Common myeloid progenitor, CD34-positive (primary cell): ENCODE measurements around the gene PLCD3.
A peak's percentile ranks its signal among the peaks of the same experiment; 100 is the strongest.
"Not testable (repeated sequence)": the region's sequence is repeated elsewhere in the genome, so short reads cannot be mapped to it uniquely, and the experiment has no call there.

Source experiments
- CTCF ChIA-PET: fragments of 350-600 bp; sonication (Branson Sonifier 250); formaldehyde crosslinking; loops from one replicate; lab custom pipeline; 2021; ENCODE audit warnings: antibody characterized with exemption; lab: Charles Lee
- POLR2A ChIA-PET: fragments of 350-600 bp; sonication (Branson Sonifier 250); formaldehyde crosslinking; loops from one replicate; lab custom pipeline; 2021; ENCODE audit warnings: antibody characterized with exemption; lab: Charles Lee
- DNase-seq, 3 donors: peaks; one replicate each; pipeline versions ENCODE4 v3.0.0 to v3.0.0-alpha.2; 2013
- H3K27ac ChIP-seq, 2 experiments: 1 replicate in 1 of 2; 2 replicates in 1 of 2; pipeline ENCODE4 v1.7.0; 2013; ENCODE audit warnings: inconsistent platforms in 2 of 2, low read length in 2 of 2, mild to moderate bottlenecking in 2 of 2, low read depth in 1 of 2, moderate library complexity in 1 of 2; ENCODE audit not compliant: severe bottlenecking in 2 of 2, insufficient read depth in 1 of 2, poor library complexity in 1 of 2
- H3K27me3 ChIP-seq, 5 experiments: replicated peaks in 2 of 5; 1 replicate in 3 of 5; 2 replicates in 2 of 5; pipeline versions ENCODE4 v1.6.1 to v1.7.0; 2013; ENCODE audit warnings: low read length in 4 of 5, mild to moderate bottlenecking in 2 of 5, moderate library complexity in 2 of 5, inconsistent platforms in 1 of 5; ENCODE audit not compliant: insufficient read depth in 5 of 5, control insufficient read depth in 4 of 5
- H3K36me3 ChIP-seq, 4 experiments: 1 replicate in 2 of 4; 2 replicates in 2 of 4; pipeline versions ENCODE4 v1.6.1 to v1.7.0; 2013; ENCODE audit warnings: low read length in 3 of 4, control low read depth in 1 of 4, mild to moderate bottlenecking in 1 of 4; ENCODE audit not compliant: control insufficient read depth in 4 of 4, insufficient read depth in 4 of 4
- H3K4me1 ChIP-seq, 4 experiments: 1 replicate in 3 of 4; 2 replicates in 1 of 4; pipeline versions ENCODE4 v1.6.1 to v1.7.1; 2013; ENCODE audit warnings: low read length in 3 of 4, mild to moderate bottlenecking in 3 of 4, control low read depth in 1 of 4, inconsistent platforms in 1 of 4, moderate library complexity in 1 of 4; ENCODE audit not compliant: control insufficient read depth in 4 of 4, insufficient read depth in 4 of 4; ENCODE audit errors: control extremely low read depth in 1 of 4
- H3K4me3 ChIP-seq, 7 experiments: 1 replicate in 4 of 7; 2 replicates in 3 of 7; pipeline versions ENCODE4 v1.5.1 to v1.7.0; 2013; ENCODE audit warnings: mild to moderate bottlenecking in 7 of 7, low read length in 6 of 7, moderate library complexity in 6 of 7, inconsistent platforms in 2 of 7, low read depth in 2 of 7, control low read depth in 1 of 7; ENCODE audit not compliant: insufficient read depth in 4 of 7, control insufficient read depth in 1 of 7; ENCODE audit errors: extremely low read depth in 1 of 7
- H3K9me3 ChIP-seq, 5 experiments: 1 replicate in 4 of 5; 2 replicates in 1 of 5; pipeline versions ENCODE4 v1.6.1 to v1.7.1; 2013; ENCODE audit warnings: low read length in 4 of 5, mild to moderate bottlenecking in 2 of 5, inconsistent platforms in 1 of 5, low read depth in 1 of 5, moderate library complexity in 1 of 5; ENCODE audit not compliant: control insufficient read depth in 4 of 5, insufficient read depth in 2 of 5; ENCODE audit errors: control extremely low read depth in 1 of 5
- WGBS: methylation state at CpG from one replicate; pipeline ENCODE4 v1.1.5; 2013; ENCODE audit not compliant: insufficient coverage; 5-methylcytosine and 5-hydroxymethylcytosine counted together

Gene PLCD3

GRCh38 chr17:45125509-45125908, 6.8 kb downstream of the PLCD3 start:
- H3K27ac ChIP-seq, result no peak overlapping the region
- H3K36me3 ChIP-seq, result no peaks in the 10 kb centered on the region
- H3K4me3 ChIP-seq, result no peak overlapping the region
- H3K9me3 ChIP-seq, result no peaks in the 10 kb centered on the region
- peaks cover 0 to 16% (median 5%) of the 10 kb centered on the region in 5 experiments for H3K27me3 ChIP-seq
- WGBS, result 100% methylated on average over 4 of the region's 8 CpGs
- H3K4me1 ChIP-seq, result peaks cover 0 to 12% (median 7%) of the 10 kb centered on the region in 4 experiments
- ChIA-PET CTCF (no interaction called here), POLR2A (interaction anchor here (0.6 kb wide), 1 partner anchor 78 kb away, joined by 3 read pairs; no protein-coding TSS in a partner anchor)
- no peak for DNase-seq

- H3K4me3 ChIP-seq, DNase-seq, H3K36me3 ChIP-seq, CTCF ChIA-PET, H3K9me3 ChIP-seq: not testable (repeated sequence)
- WGBS, result 90% methylated on average over 4 of the region's 5 CpGs
- H3K27ac ChIP-seq, result peak overlapping the region in 1 of 2 experiments; percentile 7
- peaks cover 0 to 23% (median 7%) of the 10 kb centered on the region in 5 experiments for H3K27me3 ChIP-seq
- H3K4me1 ChIP-seq, result peaks cover 0 to 12% (median 7%) of the 10 kb centered on the region in 4 experiments
- POLR2A ChIA-PET, result interaction anchor here (0.5 kb wide), 1 partner anchor 1034 kb away, joined by 4 read pairs; no protein-coding TSS in a partner anchor
Observed at GRCh38 chr17:45124797-45125122, 7.6 kb downstream of the PLCD3 start.

- Histone ChIP-seq H3K9me3 (no peaks in the 10 kb centered on the region), H3K4me3 (no peak overlapping the region), H3K27me3 (peaks cover 0 to 29% (median 7%) of the 10 kb centered on the region in 5 experiments), H3K4me1 (peaks cover 0 to 12% (median 7%) of the 10 kb centered on the region in 4 experiments), H3K27ac (peak overlapping the region in 1 of 2 experiments; percentile 7), H3K36me3 (no peaks in the 10 kb centered on the region)
- 91% methylated on average over 7 of the region's 15 CpGs for WGBS
- DNase-seq, result peak; percentile 61 to 91 (median 86)
- CTCF ChIA-PET, result interaction anchor here (1.0 to 1.3 kb wide), 2 partner anchors 15 to 25 kb away, joined by 3 read pairs; no protein-coding TSS in a partner anchor
- POLR2A ChIA-PET, result interaction anchor here (0.5 kb wide), 1 partner anchor 1034 kb away, joined by 4 read pairs; no protein-coding TSS in a partner anchor
Observed at GRCh38 chr17:45123930-45124796, 8.2 kb downstream of the PLCD3 start.

GRCh38 chr17:45123076-45123770, 9.1 kb downstream of the PLCD3 start:
- ChIA-PET CTCF (interaction anchor here (1.0 to 1.3 kb wide), 2 partner anchors 14 to 24 kb away, joined by 3 read pairs; no protein-coding TSS in a partner anchor), POLR2A (no interaction called here)
- Histone ChIP-seq H3K27me3 (peaks cover 0 to 30% (median 7%) of the 10 kb centered on the region in 5 experiments), H3K9me3 (no peaks in the 10 kb centered on the region), H3K27ac (no peak overlapping the region), H3K4me1 (peaks cover 0 to 12% (median 7%) of the 10 kb centered on the region in 4 experiments), H3K36me3 (no peaks in the 10 kb centered on the region), H3K4me3 (no peak overlapping the region)
- 97% methylated on average over 5 of the region's 6 CpGs for WGBS
- DNase-seq, result no peak

- Histone ChIP-seq H3K4me3 (peak overlapping the region in 1 of 7 experiments; percentile 11), H3K4me1 (peaks cover 0 to 12% (median 7%) of the 10 kb centered on the region in 4 experiments), H3K27ac (no peak overlapping the region), H3K27me3 (peaks cover 0 to 30% (median 7%) of the 10 kb centered on the region in 5 experiments), H3K36me3 (no peaks in the 10 kb centered on the region), H3K9me3 (no peaks in the 10 kb centered on the region)
- POLR2A ChIA-PET, result no interaction called here
- CTCF ChIA-PET, result interaction anchor here (1.5 kb wide), 1 partner anchor 14 kb away, joined by 4 read pairs; no protein-coding TSS in a partner anchor
- DNase-seq, result peak in 1 of 3 donors; percentile 27
- WGBS, result 29% methylated on average over 42 of the region's 45 CpGs
Observed at GRCh38 chr17:45121055-45121454, 11.3 kb downstream of the PLCD3 start.

GRCh38 chr17:45120558-45120957, 11.8 kb downstream of the PLCD3 start:
- Histone ChIP-seq H3K9me3 (no peaks in the 10 kb centered on the region), H3K27ac (no peak overlapping the region), H3K4me1 (peaks cover 0 to 12% (median 7%) of the 10 kb centered on the region in 4 experiments), H3K4me3 (peak overlapping the region in 1 of 7 experiments; percentile 11), H3K27me3 (peaks cover 0 to 30% (median 7%) of the 10 kb centered on the region in 5 experiments), H3K36me3 (no peaks in the 10 kb centered on the region)
- ChIA-PET CTCF (interaction anchor here (2.9 kb wide), 1 partner anchor 21 kb away, joined by 16 read pairs; no protein-coding TSS in a partner anchor), POLR2A (no interaction called here)
- no peak for DNase-seq
- WGBS, result 87% methylated on average over 15 of the region's 22 CpGs
